Neuronal stem cell (in vitro differentiated cells): ENCODE data around the gene ATAD3C.
"Not testable (repeated sequence)": the region's sequence is repeated elsewhere in the genome, so short reads cannot be mapped to it uniquely, and the experiment has no call there.

ENCODE experiments used
- DNase-seq: peaks from one replicate; pipeline ENCODE4 v3.0.0-alpha.2; 2013; ENCODE audit warnings: low spot score
- H2AFZ ChIP-seq: one replicate; pipeline ENCODE4 v1.6.1; 2013; ENCODE audit warnings: mild to moderate bottlenecking, low read length, inconsistent platforms
- H2AK5ac ChIP-seq: 2 replicates; pipeline ENCODE4 v1.6.1; 2013; ENCODE audit warnings: low read depth, mild to moderate bottlenecking, inconsistent platforms, low read length, moderate library complexity, mixed read lengths
- H2BK120ac ChIP-seq: 2 replicates; pipeline ENCODE4 v1.6.1; 2013; ENCODE audit warnings: low read depth, mild to moderate bottlenecking, inconsistent platforms, low read length, moderate library complexity, mixed read lengths
- H2BK12ac ChIP-seq: one replicate; pipeline ENCODE4 v1.6.1; 2013; ENCODE audit warnings: low read length, inconsistent platforms
- H2BK15ac ChIP-seq: 2 replicates; pipeline ENCODE4 v1.6.1; 2013; ENCODE audit warnings: mild to moderate bottlenecking, low read length, inconsistent platforms, mixed read lengths
- H2BK5ac ChIP-seq: one replicate; pipeline ENCODE4 v1.6.1; 2013; ENCODE audit warnings: inconsistent platforms, mild to moderate bottlenecking, low read length, moderate library complexity
- H3K14ac ChIP-seq: one replicate; pipeline ENCODE4 v1.6.1; 2013; ENCODE audit warnings: low read length, inconsistent platforms
- H3K18ac ChIP-seq: 2 replicates; pipeline ENCODE4 v1.6.1; 2013; ENCODE audit warnings: low read length, inconsistent platforms
- H3K23ac ChIP-seq: 2 replicates; pipeline ENCODE4 v1.6.1; 2013; ENCODE audit warnings: low read depth, mild to moderate bottlenecking, mixed read lengths, low read length, inconsistent platforms; ENCODE audit not compliant: poor library complexity
- H3K27ac ChIP-seq: replicated peaks from 3 replicates; pipeline ENCODE4 v1.5.1; 2013; ENCODE audit warnings: low read length, inconsistent platforms
- H3K27me3 ChIP-seq, 3 experiments: 2 replicates each; pipeline ENCODE4 v1.6.1; 2013; ENCODE audit warnings: low read length in 3 of 3, mild to moderate bottlenecking in 2 of 3, inconsistent platforms in 1 of 3, low read depth in 1 of 3, mixed read lengths in 1 of 3, moderate library complexity in 1 of 3; ENCODE audit not compliant: control insufficient read depth in 3 of 3, insufficient read depth in 3 of 3
- H3K36me3 ChIP-seq, 2 donors: replicated peaks in 1 of 2; 2 replicates each; pipeline ENCODE4 v1.6.1; 2013; ENCODE audit warnings: low read length in 2 of 2; ENCODE audit not compliant: control insufficient read depth in 2 of 2, insufficient read depth in 2 of 2
- H3K4ac ChIP-seq: 2 replicates; pipeline ENCODE4 v1.6.1; 2013; ENCODE audit warnings: inconsistent platforms, mild to moderate bottlenecking, low read length, moderate library complexity
- H3K4me1 ChIP-seq, 2 donors: 1 replicate in 1 of 2; 2 replicates in 1 of 2; pipeline ENCODE4 v1.6.1; 2013; ENCODE audit warnings: low read length in 2 of 2, low read depth in 1 of 2; ENCODE audit not compliant: control insufficient read depth in 2 of 2, insufficient read depth in 1 of 2
- H3K4me2 ChIP-seq: one replicate; pipeline ENCODE4 v1.6.1; 2013; ENCODE audit warnings: mild to moderate bottlenecking, low read length, inconsistent platforms; ENCODE audit not compliant: insufficient read depth, poor library complexity, severe bottlenecking
- H3K4me3 ChIP-seq, 2 donors: 2 replicates each; pipeline ENCODE4 v1.5.1; 2013; ENCODE audit warnings: low read length in 2 of 2, mild to moderate bottlenecking in 2 of 2, inconsistent platforms in 1 of 2, moderate library complexity in 1 of 2
- H3K79me1 ChIP-seq: one replicate; pipeline ENCODE4 v1.6.1; 2013; ENCODE audit warnings: low read depth, mild to moderate bottlenecking, inconsistent platforms, low read length, moderate library complexity
- H3K9ac ChIP-seq: one replicate; pipeline ENCODE4 v1.6.1; 2013; ENCODE audit warnings: mild to moderate bottlenecking, low read depth, low read length, inconsistent platforms; ENCODE audit not compliant: poor library complexity
- H3K9me3 ChIP-seq, 2 donors: replicated peaks in 1 of 2; 2 replicates each; pipeline versions ENCODE3 to v1.6.1; 2013; ENCODE audit warnings: low read length in 2 of 2, mild to moderate bottlenecking in 2 of 2, inconsistent platforms in 1 of 2, low read depth in 1 of 2, mixed read lengths in 1 of 2, moderate library complexity in 1 of 2; ENCODE audit not compliant: control insufficient read depth in 2 of 2, insufficient read depth in 1 of 2
- H4K8ac ChIP-seq: one replicate; pipeline ENCODE4 v1.6.1; 2013; ENCODE audit warnings: low read depth, mild to moderate bottlenecking, inconsistent platforms, low read length, moderate library complexity
- H4K91ac ChIP-seq: one replicate; pipeline ENCODE4 v1.6.1; 2013; ENCODE audit warnings: low read length, low read depth, mild to moderate bottlenecking, inconsistent platforms; ENCODE audit not compliant: poor library complexity
- WGBS, 2 donors: extraction: QIAGEN DNeasy Blood & Tissue Kit; methylation state at CpG; one replicate each; pipeline ENCODE4 v1.1.7; 2013; ENCODE audit warnings: missing lambda C conversion rate in 2 of 2, mixed read lengths in 1 of 2; ENCODE audit not compliant: insufficient read length in 2 of 2, insufficient replicate concordance in 1 of 2; ENCODE audit errors: extremely low coverage in 2 of 2; 5-methylcytosine and 5-hydroxymethylcytosine counted together

ATAD3C gene

DNA sequence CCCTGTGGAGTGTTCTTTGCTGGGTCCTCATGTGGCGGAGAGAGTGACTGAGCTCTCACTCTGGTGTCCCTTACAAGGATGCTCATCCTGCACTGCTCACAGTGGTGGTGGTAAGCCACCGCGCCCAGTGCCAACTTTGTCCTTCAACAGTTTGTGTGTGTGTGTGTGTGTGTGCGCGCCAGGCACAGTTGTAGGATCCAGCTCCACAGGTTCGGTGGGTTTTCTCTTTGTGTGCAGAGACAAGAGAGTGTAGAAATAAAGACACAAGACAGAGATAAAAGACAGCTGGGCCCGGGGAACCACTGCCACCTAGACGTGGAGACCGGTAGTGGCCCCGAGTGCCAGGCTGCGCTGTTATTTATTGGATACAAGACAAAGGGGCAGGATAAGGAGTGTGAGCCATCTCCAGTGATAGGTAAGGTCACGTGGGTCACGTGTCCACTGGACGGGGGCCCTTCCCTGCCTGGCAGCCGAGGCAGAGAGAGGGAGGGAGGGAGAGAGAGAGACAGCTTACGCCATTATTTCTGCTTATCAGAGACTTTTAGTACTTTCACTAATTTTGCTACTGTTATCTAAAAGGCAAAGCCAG, 55.4 kb downstream of the ATAD3C start:
- H3K4me1 ChIP-seq, H3K27me3 ChIP-seq, H3K4me2 ChIP-seq, H3K4ac ChIP-seq, H2BK12ac ChIP-seq, H3K36me3 ChIP-seq, H2AK5ac ChIP-seq, H2BK15ac ChIP-seq, H2BK5ac ChIP-seq, H3K14ac ChIP-seq, H4K91ac ChIP-seq, H3K27ac ChIP-seq, H3K9ac ChIP-seq, H3K9me3 ChIP-seq, H4K8ac ChIP-seq, H2BK120ac ChIP-seq, H3K79me1 ChIP-seq: not testable (repeated sequence)
- Histone ChIP-seq H3K18ac (peak overlapping the region; percentile 35), H2AFZ (peak overlapping the region; percentile 95), H3K4me3 (peak overlapping the region in 1 of 2 donors; percentile 15), H3K23ac (peak overlapping the region; percentile 17)
- no CpG with 5 or more reads among the region's 16 CpGs for WGBS, 2 donors
- DNase-seq: peak; percentile 12

DNA sequence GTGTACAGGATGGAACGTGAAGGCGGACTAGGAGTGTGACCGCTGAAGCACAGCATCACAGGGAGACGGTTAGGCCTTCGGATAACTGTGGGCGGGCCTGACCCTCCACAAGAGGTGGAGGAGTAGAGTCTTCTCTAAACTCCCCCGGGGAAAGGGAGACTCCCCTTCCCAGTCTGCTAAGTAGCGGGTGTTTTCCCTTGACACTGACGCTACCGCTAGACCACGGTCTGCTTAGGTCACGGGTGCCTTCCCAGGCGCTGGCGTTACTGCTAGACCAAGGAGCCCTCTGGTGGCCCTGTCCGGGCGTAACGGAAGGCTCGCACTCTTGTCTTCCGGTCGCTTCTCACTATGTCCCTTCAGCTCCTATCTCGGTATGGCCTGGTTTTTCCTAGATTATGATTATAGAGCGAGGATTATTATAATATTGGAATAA, 55.9 kb downstream of the ATAD3C start:
- not testable (repeated sequence) for H3K14ac ChIP-seq, H3K27me3 ChIP-seq, H2BK15ac ChIP-seq, H4K8ac ChIP-seq, H2BK120ac ChIP-seq, DNase-seq, H2BK12ac ChIP-seq, H3K9ac ChIP-seq, H3K23ac ChIP-seq, H3K18ac ChIP-seq, H3K4ac ChIP-seq, H3K27ac ChIP-seq, H3K4me1 ChIP-seq, H2AK5ac ChIP-seq, H3K36me3 ChIP-seq, H3K9me3 ChIP-seq, H3K79me1 ChIP-seq, H4K91ac ChIP-seq, H3K4me2 ChIP-seq, H2BK5ac ChIP-seq
- H2AFZ ChIP-seq: peak overlapping the region; percentile 95
- WGBS, 2 donors: no CpG with 5 or more reads among the region's 22 CpGs
- H3K4me3 ChIP-seq: peak overlapping the region in 1 of 2 donors; percentile 15

DNA sequence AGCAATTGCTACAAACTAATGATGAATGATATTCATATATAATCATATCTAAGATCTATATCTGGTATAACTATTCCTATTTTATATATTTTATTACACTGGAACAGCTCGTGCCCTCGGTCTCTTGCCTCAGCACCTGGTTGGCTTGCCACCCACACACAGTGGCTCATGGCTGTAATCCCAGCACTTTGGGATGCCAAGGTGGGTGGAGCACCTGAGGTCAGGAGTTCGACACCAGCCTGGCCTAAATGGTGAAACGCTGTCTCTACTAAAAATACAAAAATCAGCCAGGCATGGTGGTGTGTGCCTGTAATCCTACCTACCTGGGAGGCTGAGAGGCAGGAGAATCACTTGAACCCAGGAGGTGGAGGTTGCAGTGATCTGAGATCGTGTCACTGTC, 56.3 kb downstream of the ATAD3C start:
- not testable (repeated sequence) for H2BK15ac ChIP-seq, H3K27me3 ChIP-seq, H4K91ac ChIP-seq, H3K27ac ChIP-seq, H2AK5ac ChIP-seq, H3K4ac ChIP-seq, H3K36me3 ChIP-seq, H3K9me3 ChIP-seq, H3K4me2 ChIP-seq, H3K23ac ChIP-seq, H2BK12ac ChIP-seq, H4K8ac ChIP-seq, H3K18ac ChIP-seq, H3K14ac ChIP-seq, H3K4me3 ChIP-seq, DNase-seq, H3K4me1 ChIP-seq, H3K79me1 ChIP-seq, H2BK5ac ChIP-seq, H2BK120ac ChIP-seq, H3K9ac ChIP-seq
- peak overlapping the region; percentile 74 for H2AFZ ChIP-seq
- no CpG with 5 or more reads among the region's 5 CpGs for WGBS, 2 donors

GRCh38 chr1:1507305-1507704, 57.8 kb downstream of the ATAD3C start:
- no peak overlapping the region for H4K8ac ChIP-seq
- H2BK12ac ChIP-seq: no peak overlapping the region
- H3K9me3 ChIP-seq: no peaks in the 10 kb centered on the region
- H3K4me3 ChIP-seq: no peak overlapping the region
- H3K4me2 ChIP-seq: no peak overlapping the region
- no peak overlapping the region for H2BK5ac ChIP-seq
- H2BK120ac ChIP-seq: no peak overlapping the region
- no peaks in the 10 kb centered on the region for H3K27me3 ChIP-seq
- H3K27ac ChIP-seq: no peak overlapping the region
- H3K36me3 ChIP-seq: no peaks in the 10 kb centered on the region
- H3K4ac ChIP-seq: no peak overlapping the region
- H3K14ac ChIP-seq: no peak overlapping the region
- no peak overlapping the region for H4K91ac ChIP-seq
- no peak overlapping the region for H2AFZ ChIP-seq
- DNase-seq: no peak
- H2BK15ac ChIP-seq: no peak overlapping the region
- H3K9ac ChIP-seq: no peak overlapping the region
- no CpG with 5 or more reads among the region's 4 CpGs for WGBS, 2 donors
- peaks cover 1 to 9% of the 10 kb centered on the region in 2 donors for H3K4me1 ChIP-seq
- no peak overlapping the region for H3K23ac ChIP-seq
- no peak overlapping the region for H3K18ac ChIP-seq
- no peak overlapping the region for H2AK5ac ChIP-seq
- no peaks in the 10 kb centered on the region for H3K79me1 ChIP-seq
